HG03103 (cell line): ENCODE data around the gene MUCL1.
"Not testable (repeated sequence)": the region's sequence is repeated elsewhere in the genome, so short reads cannot be mapped to it uniquely, and the experiment has no call there.

Source experiments
- ATAC-seq: cut with Tn5 transposase; IDR thresholded peaks from one replicate; pipeline ENCODE4 v1.9.1; 2021; ENCODE audit warnings: low read depth; ENCODE audit not compliant: unreplicated experiment

Gene MUCL1

GRCh38 chr12:54853933-54854538 is at the start of gene MUCL1:
TSS of gene MUCL1 (plus strand) at chr12:54854516. CDS start at chr12:54854583, 67 bp downstream.
- peak; percentile 94 for ATAC-seq

GRCh38 chr12:54821676-54822075 is 32.6 kb upstream of the MUCL1 start:
- ATAC-seq, result no peak

- ATAC-seq, result no peak
Observed at GRCh38 chr12:54824402-54824801, 29.9 kb upstream of the MUCL1 start.

GRCh38 chr12:54829511-54829910 is 24.8 kb upstream of the MUCL1 start:
- ATAC-seq, result no peak

GRCh38 chr12:54830199-54830598 is 24.1 kb upstream of the MUCL1 start:
- ATAC-seq, result no peak

- ATAC-seq, result no peak
Observed at GRCh38 chr12:54831631-54832030, 22.7 kb upstream of the MUCL1 start.

GRCh38 chr12:54840244-54840865 is 14.0 kb upstream of the MUCL1 start:
- no peak for ATAC-seq

- no peak for ATAC-seq
Observed at GRCh38 chr12:54857406-54857805, 3.1 kb downstream of the MUCL1 start.

- no peak for ATAC-seq
Observed at GRCh38 chr12:54858562-54858961, 4.2 kb downstream of the MUCL1 start.

- ATAC-seq, result no peak
Observed at GRCh38 chr12:54859502-54859901, 5.2 kb downstream of the MUCL1 start.

- ATAC-seq, result no peak
Observed at GRCh38 chr12:54861927-54862326, 7.6 kb downstream of the MUCL1 start.

GRCh38 chr12:54863948-54864618 is 9.8 kb downstream of the MUCL1 start:
- ATAC-seq, result no peak

GRCh38 chr12:54865683-54866324 is 11.5 kb downstream of the MUCL1 start:
- no peak for ATAC-seq

GRCh38 chr12:54868690-54869089 is 14.4 kb downstream of the MUCL1 start:
- ATAC-seq, result no peak

GRCh38 chr12:54870048-54870447 is 15.7 kb downstream of the MUCL1 start:
- ATAC-seq, result no peak

GRCh38 chr12:54870617-54871016 is 16.3 kb downstream of the MUCL1 start:
- no peak for ATAC-seq

GRCh38 chr12:54879150-54879549 is 24.8 kb downstream of the MUCL1 start:
- ATAC-seq, result no peak

GRCh38 chr12:54879579-54879978 is 25.3 kb downstream of the MUCL1 start:
- no peak for ATAC-seq

- no peak for ATAC-seq
Observed at GRCh38 chr12:54882079-54882478, 27.8 kb downstream of the MUCL1 start.

GRCh38 chr12:54882597-54882996 is 28.3 kb downstream of the MUCL1 start:
- not testable (repeated sequence) for ATAC-seq

- not testable (repeated sequence) for ATAC-seq
Observed at GRCh38 chr12:54888428-54888827, 34.1 kb downstream of the MUCL1 start.
